Endothelial cell (in vitro differentiated cells): Measurements from ENCODE around the gene EPHA1. TPM values are rescaled to one million over a fixed set of nuclear protein-coding genes. Genes with fewer than 3 reads are reported as not detected.

Experiments used
- DNase-seq: peaks from one replicate; pipeline ENCODE4 v3.0.0; 2021; ENCODE audit warnings: low spot score
- H3K27ac Mint-ChIP-seq: one replicate; pipeline ENCODE4 v1.8.0; 2021; ENCODE audit warnings: mixed read lengths, inconsistent platforms; ENCODE audit not compliant: unreplicated experiment
- H3K27me3 Mint-ChIP-seq: one replicate; pipeline ENCODE4 v1.8.0; 2021; ENCODE audit warnings: mild to moderate bottlenecking, moderate library complexity, mixed read lengths, inconsistent platforms; ENCODE audit not compliant: unreplicated experiment
- H3K36me3 Mint-ChIP-seq: one replicate; pipeline ENCODE4 v1.8.0; 2021; ENCODE audit warnings: mild to moderate bottlenecking, low read depth, mixed read lengths, inconsistent platforms; ENCODE audit not compliant: unreplicated experiment
- H3K4me1 Mint-ChIP-seq: one replicate; pipeline ENCODE4 v1.8.0; 2021; ENCODE audit warnings: mild to moderate bottlenecking, mixed read lengths, inconsistent platforms; ENCODE audit not compliant: unreplicated experiment
- H3K4me3 Mint-ChIP-seq: one replicate; pipeline ENCODE4 v1.8.0; 2021; ENCODE audit warnings: mild to moderate bottlenecking, mixed read lengths, inconsistent platforms; ENCODE audit not compliant: unreplicated experiment
- H3K9me3 Mint-ChIP-seq: one replicate; pipeline ENCODE4 v1.8.0; 2021; ENCODE audit warnings: mixed read lengths, inconsistent platforms; ENCODE audit not compliant: unreplicated experiment
- CTCF ChIP-seq: fragments of 200-600 bp; sonication (generic); IDR thresholded peaks from one replicate; pipeline ENCODE4 v1.5.0; 2021; ENCODE audit warnings: antibody characterized with exemption; ENCODE audit not compliant: unreplicated experiment
- total RNA-seq: library from RNA; stranded (reverse); fragmentation: NEBNext Ultra II Directional; extraction: Animal tissue kit (Norgen Biotek cat#: 25700); gene quantifications from one replicate; pipeline ENCODE4 v1.2.1, GENCODE V29; 2021; ENCODE audit not compliant: unreplicated experiment

EPHA1 gene
- total RNA-seq, 1 donor from 2014 or later, result 7.1 TPM

GRCh38 chr7:143380260-143380645 is 28.4 kb downstream of the EPHA1 start:
- Mint-ChIP-seq H3K9me3 (no peaks in the 10 kb centered on the region), H3K36me3 (peaks cover 12% of the 10 kb centered on the region), H3K27me3 (peaks cover 17% of the 10 kb centered on the region), H3K4me1 (peaks cover 25% of the 10 kb centered on the region), H3K4me3 (peak overlapping the region; percentile 92), H3K27ac (peak overlapping the region; percentile 91)
- DNase-seq, result peak; percentile 91
- TF ChIP-seq CTCF, result peak; percentile 93

- DNase-seq, result no peak
- H3K4me1 Mint-ChIP-seq, result peaks cover 27% of the 10 kb centered on the region
- TF ChIP-seq CTCF, result no peak
- H3K9me3 Mint-ChIP-seq, result no peaks in the 10 kb centered on the region
- peaks cover 17% of the 10 kb centered on the region for H3K27me3 Mint-ChIP-seq
- H3K27ac Mint-ChIP-seq, result peak overlapping the region; percentile 91
- peaks cover 12% of the 10 kb centered on the region for H3K36me3 Mint-ChIP-seq
- H3K4me3 Mint-ChIP-seq, result peak overlapping the region; percentile 92
These were observed 28.9 kb downstream of the EPHA1 start for GRCh38 chr7:143379611-143380259.

GRCh38 chr7:143376396-143376795 is 32.3 kb downstream of the EPHA1 start:
- peaks cover 15% of the 10 kb centered on the region for H3K27me3 Mint-ChIP-seq
- H3K4me1 Mint-ChIP-seq, result peaks cover 36% of the 10 kb centered on the region
- H3K36me3 Mint-ChIP-seq, result peaks cover 7% of the 10 kb centered on the region
- no peak overlapping the region for H3K27ac Mint-ChIP-seq
- TF ChIP-seq CTCF, result no peak
- no peaks in the 10 kb centered on the region for H3K9me3 Mint-ChIP-seq
- DNase-seq, result no peak
- no peak overlapping the region for H3K4me3 Mint-ChIP-seq

GRCh38 chr7:143375298-143376034 is 33.2 kb downstream of the EPHA1 start:
- TF ChIP-seq CTCF, result no peak
- Mint-ChIP-seq H3K4me1 (peaks cover 38% of the 10 kb centered on the region), H3K4me3 (no peak overlapping the region), H3K27me3 (peaks cover 15% of the 10 kb centered on the region), H3K9me3 (no peaks in the 10 kb centered on the region), H3K36me3 (peaks cover 7% of the 10 kb centered on the region), H3K27ac (no peak overlapping the region)
- no peak for DNase-seq

GRCh38 chr7:143374561-143374960 is 34.1 kb downstream of the EPHA1 start:
- no peak for DNase-seq
- H3K4me1 Mint-ChIP-seq, result peaks cover 39% of the 10 kb centered on the region
- peaks cover 2% of the 10 kb centered on the region for H3K36me3 Mint-ChIP-seq

More at GRCh38 chr7:143374561-143374960, 34.1 kb downstream of the EPHA1 start:
- Mint-ChIP-seq H3K9me3 (no peaks in the 10 kb centered on the region), H3K27me3 (peaks cover 10% of the 10 kb centered on the region), H3K27ac (no peak overlapping the region), H3K4me3 (peak overlapping the region; percentile 35)
- no peak for TF ChIP-seq CTCF
